HepG2 (cell line): ENCODE measurements around the gene NAV2. TPM values are rescaled to one million over a fixed set of nuclear protein-coding genes. Genes with fewer than 3 reads are reported as not detected.

Experiments
- E2F2 ChIP-seq: sonication (generic); formaldehyde crosslinking; IDR thresholded peaks from 2 replicates; pipeline ENCODE4 v1.4.0; 2020; ENCODE audit warnings: missing genetic modification reagents, borderline replicate concordance
- HCFC1 ChIP-seq: fragments of 150-350 bp; IDR thresholded peaks from 2 replicates; pipeline ENCODE4 v1.6.1; 2014; ENCODE audit warnings: low read depth, low read length
- IKZF5 ChIP-seq: IDR thresholded peaks from 2 replicates; pipeline ENCODE4 v1.6.1; 2018; ENCODE audit warnings: missing genetic modification reagents, mild to moderate bottlenecking, missing compliant biosample characterization
- MBD4 ChIP-seq: IDR thresholded peaks from 2 replicates; pipeline ENCODE4 v1.6.1; 2012; ENCODE audit warnings: low read length, inconsistent platforms, borderline replicate concordance
- RXRA ChIP-seq: sonication (generic); formaldehyde crosslinking; IDR thresholded peaks from 2 replicates; pipeline ENCODE4 v1.5.1; 2020; ENCODE audit warnings: missing genetic modification reagents
- SETDB1 ChIP-seq: sonication (generic); formaldehyde crosslinking; IDR thresholded peaks from 2 replicates; pipeline ENCODE4 v1.5.1; 2020; ENCODE audit warnings: missing genetic modification reagents, mild to moderate bottlenecking, borderline replicate concordance
- SNRNP70 ChIP-seq: fragments of 200-400 bp; formaldehyde crosslinking; IDR thresholded peaks from 2 replicates; pipeline ENCODE4 v1.6.1; 2017; ENCODE audit warnings: mild to moderate bottlenecking, low read depth, low read length, moderate library complexity
- YEATS2 ChIP-seq: sonication (generic); formaldehyde crosslinking; IDR thresholded peaks from 2 replicates; pipeline ENCODE4 v1.4.0; 2020; ENCODE audit warnings: missing genetic modification reagents, borderline replicate concordance
- ZNF503 ChIP-seq: sonication (generic); formaldehyde crosslinking; IDR thresholded peaks from 2 replicates; pipeline ENCODE4 v1.4.0; 2020; ENCODE audit warnings: missing genetic modification reagents
- ZNF616 ChIP-seq: sonication (generic); formaldehyde crosslinking; IDR thresholded peaks from 2 replicates; pipeline ENCODE4 v1.5.0; 2020; ENCODE audit warnings: low read depth, mild to moderate bottlenecking, missing genetic modification reagents
- polyA plus RNA-seq, 8 experiments: library from polyadenylated mRNA; depleted of rRNA in 3 of 8; stranded (reverse) in 7 of 8; unstranded in 1 of 8; fragments of >200 nt; fragmentation: Illumina TruSeq in 4 of 8; extraction: Trizol in 4 of 8; gene quantifications; 2 replicates each; pipeline versions ENCODE4 v1.2.1 to v1.2.3, GENCODE V29; 2011 to 2016; ENCODE audit warnings: low read depth in 4 of 8, missing spikeins in 1 of 8, mixed read lengths in 1 of 8; ENCODE audit not compliant: insufficient read depth in 1 of 8
- total RNA-seq, 5 experiments: library from RNA; depleted of rRNA; stranded (reverse); fragments of >200 nt; fragmentation: Illumina TruSeq; extraction: Trizol; gene quantifications; 2 replicates each; pipeline ENCODE4 v1.2.3, GENCODE V29; 2016; ENCODE audit warnings: low read depth in 1 of 5

The NAV2 gene
- total and polyA plus RNA-seq, 2 of the 13 experiments (the other 11 are each of a cell fraction or from before 2014, with no cell fraction given): 9.3 to 34.6 TPM

GRCh38 chr11:19920982-19921381 is 208.3 kb downstream of the NAV2 start (continued):
- no peak for TF ChIP-seq IKZF5
- no peak for TF ChIP-seq YEATS2
- no peak for TF ChIP-seq MBD4
- TF ChIP-seq HCFC1: no peak
- TF ChIP-seq SETDB1 (CRISPR knock-in tag): no peak
- TF ChIP-seq ZNF503 (CRISPR knock-in tag): no peak
- no peak for TF ChIP-seq E2F2
- TF ChIP-seq ZNF616: no peak
- no peak for TF ChIP-seq SNRNP70
- no peak for TF ChIP-seq RXRA (CRISPR knock-in tag)
- TF ChIP-seq, all 625 proteins: peak for 0
